ENCODE measurements around the gene YARS2. TPM values are rescaled to one million over a fixed set of nuclear protein-coding genes. Genes with fewer than 3 reads are reported as not detected.
"Not testable (repeated sequence)": the region's sequence is repeated elsewhere in the genome, so short reads cannot be mapped to it uniquely, and the experiment has no call there.

YARS2 gene
- total RNA-seq, 1 donor = 16.3 TPM

GRCh38 chr12:32725308-32725707, 30.4 kb downstream of the YARS2 start:
- H3K4me1 ChIP-seq (ENCODE audit: insufficient read depth, low read length); H3K9me3 ChIP-seq (ENCODE audit: low read depth, low read length); H3K27me3 ChIP-seq (ENCODE audit: insufficient read depth, low read length); H3K4me3 ChIP-seq (ENCODE audit: low read length): not testable (repeated sequence)

- Histone ChIP-seq H3K4me1 (ENCODE audit: insufficient read depth, low read length) (no peaks in the 10 kb centered on the region), H3K9me3 (ENCODE audit: low read depth, low read length) (no peaks in the 10 kb centered on the region), H3K4me3 (ENCODE audit: low read length) (no peak overlapping the region), H3K27me3 (ENCODE audit: insufficient read depth, low read length) (no peaks in the 10 kb centered on the region)
Measured at GRCh38 chr12:32718926-32719325, 36.8 kb downstream of the YARS2 start.

- no peaks in the 10 kb centered on the region for H3K9me3 ChIP-seq (ENCODE audit: low read depth, low read length)
- H3K27me3 ChIP-seq (ENCODE audit: insufficient read depth, low read length) = no peaks in the 10 kb centered on the region
- H3K4me1 ChIP-seq (ENCODE audit: insufficient read depth, low read length) = no peaks in the 10 kb centered on the region
- H3K4me3 ChIP-seq (ENCODE audit: low read length) = no peak overlapping the region
Measured at GRCh38 chr12:32714772-32715171, 40.9 kb downstream of the YARS2 start.

GRCh38 chr12:32708926-32709325, 46.8 kb downstream of the YARS2 start:
- H3K9me3 ChIP-seq (ENCODE audit: low read depth, low read length) = no peaks in the 10 kb centered on the region
- H3K4me1 ChIP-seq (ENCODE audit: insufficient read depth, low read length) = no peaks in the 10 kb centered on the region
- no peaks in the 10 kb centered on the region for H3K27me3 ChIP-seq (ENCODE audit: insufficient read depth, low read length)
- H3K4me3 ChIP-seq (ENCODE audit: low read length) = no peak overlapping the region

GRCh38 chr12:32706335-32707024, 49.2 kb downstream of the YARS2 start:
- no peaks in the 10 kb centered on the region for H3K27me3 ChIP-seq (ENCODE audit: insufficient read depth, low read length)
- H3K4me3 ChIP-seq (ENCODE audit: low read length) = no peak overlapping the region
- H3K9me3 ChIP-seq (ENCODE audit: low read depth, low read length) = no peaks in the 10 kb centered on the region
- H3K4me1 ChIP-seq (ENCODE audit: insufficient read depth, low read length) = no peaks in the 10 kb centered on the region

GRCh38 chr12:32705783-32706182, 49.9 kb downstream of the YARS2 start:
- no peaks in the 10 kb centered on the region for H3K9me3 ChIP-seq (ENCODE audit: low read depth, low read length)
- no peaks in the 10 kb centered on the region for H3K27me3 ChIP-seq (ENCODE audit: insufficient read depth, low read length)
- no peak overlapping the region for H3K4me3 ChIP-seq (ENCODE audit: low read length)
- H3K4me1 ChIP-seq (ENCODE audit: insufficient read depth, low read length) = no peaks in the 10 kb centered on the region

GRCh38 chr12:32702946-32703345, 52.8 kb downstream of the YARS2 start:
- Histone ChIP-seq H3K4me3 (ENCODE audit: low read length) (no peak overlapping the region), H3K9me3 (ENCODE audit: low read depth, low read length) (no peaks in the 10 kb centered on the region), H3K27me3 (ENCODE audit: insufficient read depth, low read length) (no peaks in the 10 kb centered on the region), H3K4me1 (ENCODE audit: insufficient read depth, low read length) (no peaks in the 10 kb centered on the region)

- no peaks in the 10 kb centered on the region for H3K9me3 ChIP-seq (ENCODE audit: low read depth, low read length)
- no peak overlapping the region for H3K4me3 ChIP-seq (ENCODE audit: low read length)
- H3K4me1 ChIP-seq (ENCODE audit: insufficient read depth, low read length) = no peaks in the 10 kb centered on the region
- H3K27me3 ChIP-seq (ENCODE audit: insufficient read depth, low read length) = no peaks in the 10 kb centered on the region
Measured at GRCh38 chr12:32702473-32702872, 53.2 kb downstream of the YARS2 start.

- H3K4me1 ChIP-seq (ENCODE audit: insufficient read depth, low read length); H3K4me3 ChIP-seq (ENCODE audit: low read length); H3K9me3 ChIP-seq (ENCODE audit: low read depth, low read length); H3K27me3 ChIP-seq (ENCODE audit: insufficient read depth, low read length): not testable (repeated sequence)
Measured at GRCh38 chr12:32699437-32699836, 56.3 kb downstream of the YARS2 start.

GRCh38 chr12:32698285-32698684, 57.4 kb downstream of the YARS2 start:
- H3K9me3 ChIP-seq (ENCODE audit: low read depth, low read length) = no peaks in the 10 kb centered on the region
- H3K4me3 ChIP-seq (ENCODE audit: low read length) = no peak overlapping the region
- no peaks in the 10 kb centered on the region for H3K4me1 ChIP-seq (ENCODE audit: insufficient read depth, low read length)
- no peaks in the 10 kb centered on the region for H3K27me3 ChIP-seq (ENCODE audit: insufficient read depth, low read length)

- no peaks in the 10 kb centered on the region for H3K9me3 ChIP-seq (ENCODE audit: low read depth, low read length)
- H3K27me3 ChIP-seq (ENCODE audit: insufficient read depth, low read length) = no peaks in the 10 kb centered on the region
- H3K4me3 ChIP-seq (ENCODE audit: low read length) = no peak overlapping the region
- no peaks in the 10 kb centered on the region for H3K4me1 ChIP-seq (ENCODE audit: insufficient read depth, low read length)
Measured at GRCh38 chr12:32697445-32697844, 58.3 kb downstream of the YARS2 start.

Other genes with a start within 250 kb of the YARS2 start
- gene DNM1L, start 76.6 kb downstream of the YARS2 start, total RNA-seq = 101 TPM
- gene PKP2, start 140.9 kb upstream of the YARS2 start, total RNA-seq = 0.84 TPM

Measured in mononuclear cell (primary cell).